A549 (cell line): ENCODE measurements around the gene PSG2. TPM values are rescaled to one million over a fixed set of nuclear protein-coding genes. Genes with fewer than 3 reads are reported as not detected.
"Not testable (repeated sequence)": the region's sequence is repeated elsewhere in the genome, so short reads cannot be mapped to it uniquely, and the experiment has no call there.

Source experiments
- ATAC-seq, 2 experiments: fragments of 200-7000 bp in 1 of 2; fragments of >200 bp in 1 of 2; cut with Nextera tagmentation in 1 of 2; cut with Tn5 transposase in 1 of 2; 3 replicates each; pipeline versions ENCODE4 v1.8.0 to v1.9.1; 2018 to 2020; ENCODE audit warnings: mild to moderate bottlenecking in 1 of 2, moderate library complexity in 1 of 2
- CTCF ChIA-PET: fragments of 300-600 bp; sonication (Branson Sonifier 250); formaldehyde crosslinking; extraction: SDS; loops from one replicate; lab custom pipeline; 2021; ENCODE audit warnings: antibody characterized with exemption, inconsistent platforms; lab: Yijun Ruan, JAX
- POLR2A ChIA-PET: fragments of 350-600 bp; formaldehyde crosslinking; extraction: SDS; loops from one replicate; lab custom pipeline; 2021; ENCODE audit warnings: antibody characterized with exemption, inconsistent platforms; lab: Yijun Ruan, JAX
- DNase-seq, 2 experiments: peaks; one replicate each; pipeline versions ENCODE4 v3.0.0 to v3.0.0-alpha.2; 2011 to 2016; ENCODE audit warnings: low read depth in 1 of 2, low spot score in 1 of 2
- FAIRE-seq: peaks from 2 replicates; lab custom pipeline; 2011; peaks lifted over from hg19 to GRCh38; lab: Jason Lieb, UNC
- H3K27ac ChIP-seq, 2 experiments: fragments of >200 bp; sonication (Bioruptor Twin); formaldehyde crosslinking; 3 replicates each; pipeline ENCODE4 v1.5.1; 2016 to 2017
- H3K4me1 ChIP-seq: fragments of >200 bp; sonication (Bioruptor Twin); formaldehyde crosslinking; 3 replicates; pipeline ENCODE4 v1.6.1; 2016
- H3K4me2 ChIP-seq: fragments of >200 bp; sonication (Bioruptor Twin); formaldehyde crosslinking; 3 replicates; pipeline ENCODE4 v1.6.1; 2016
- H3K4me3 ChIP-seq: fragments of >200 bp; sonication (Bioruptor Twin); formaldehyde crosslinking; 3 replicates; pipeline ENCODE4 v1.5.1; 2016
- H3K9me3 ChIP-seq: fragments of >200 bp; sonication (Bioruptor Twin); formaldehyde crosslinking; 3 replicates; pipeline ENCODE4 v1.6.1; 2016
- BHLHE40 ChIP-seq: IDR thresholded peaks from 2 replicates; pipeline ENCODE4 v1.6.1; 2012; ENCODE audit warnings: low read depth, low read length, inconsistent platforms
- CBX2 ChIP-seq: fragments of 200-600 bp; sonication (generic); IDR thresholded peaks from 2 replicates; pipeline ENCODE4 v1.6.1; 2016; ENCODE audit warnings: low read depth, mild to moderate bottlenecking, borderline replicate concordance
- CEBPB ChIP-seq, 2 experiments: fragments of >200 bp in 1 of 2; sonication (Bioruptor Twin) in 1 of 2; formaldehyde crosslinking in 1 of 2; IDR thresholded peaks; 2 replicates each; pipeline ENCODE4 v1.6.1; 2012 to 2016
- EHF ChIP-seq: fragments of 250-450 bp; sonication (Bioruptor Pico); IDR thresholded peaks from 2 replicates; pipeline ENCODE4 v1.5.0; 2020; ENCODE audit warnings: mild to moderate bottlenecking
- FOXS1 ChIP-seq: fragments of 250-450 bp; sonication (Bioruptor Pico); IDR thresholded peaks from 2 replicates; pipeline ENCODE4 v1.5.0; 2020; ENCODE audit warnings: mild to moderate bottlenecking, moderate library complexity
- HOXB13 ChIP-seq: fragments of 250-450 bp; sonication (Bioruptor Pico); IDR thresholded peaks from 2 replicates; pipeline ENCODE4 v1.5.0; 2020; ENCODE audit warnings: low read depth, mild to moderate bottlenecking, moderate library complexity
- JUN ChIP-seq, 2 experiments: fragments of >200 bp; sonication (Bioruptor Twin); formaldehyde crosslinking; IDR thresholded peaks; 2 replicates in 1 of 2; 3 replicates in 1 of 2; pipeline ENCODE4 v1.6.1; 2016 to 2017
- KDM1A ChIP-seq: fragments of 200-600 bp; sonication (generic); IDR thresholded peaks from 2 replicates; pipeline ENCODE4 v1.6.1; 2016; ENCODE audit warnings: low read depth, mild to moderate bottlenecking
- NFE2L2 ChIP-seq: fragments of 150-350 bp; conservative IDR thresholded peaks from 2 replicates; pipeline ENCODE4 v1.6.1; 2014; ENCODE audit warnings: low read length
- PHF8 ChIP-seq: fragments of 200-600 bp; sonication (generic); IDR thresholded peaks from 2 replicates; pipeline ENCODE4 v1.6.1; 2016; ENCODE audit warnings: low read depth, mild to moderate bottlenecking, antibody characterized with exemption, moderate library complexity, borderline replicate concordance
- RAD21 ChIP-seq, 2 experiments: fragments of >200 bp in 1 of 2; sonication (Bioruptor Twin) in 1 of 2; formaldehyde crosslinking in 1 of 2; IDR thresholded peaks in 1 of 2; conservative IDR thresholded peaks in 1 of 2; 2 replicates in 1 of 2; 3 replicates in 1 of 2; pipeline ENCODE4 v1.6.1; 2012 to 2018; ENCODE audit warnings: inconsistent platforms in 1 of 2
- RFX5 ChIP-seq: fragments of 450-650 bp; IDR thresholded peaks from 2 replicates; pipeline ENCODE4 v1.7.1; 2014; ENCODE audit warnings: antibody characterized with exemption, mild to moderate bottlenecking, moderate library complexity
- RNF2 ChIP-seq: fragments of 200-600 bp; sonication (generic); IDR thresholded peaks from 2 replicates; pipeline ENCODE4 v1.6.1; 2016; ENCODE audit warnings: low read depth, mild to moderate bottlenecking, antibody characterized with exemption, moderate library complexity, borderline replicate concordance
- SMC3 ChIP-seq: fragments of >200 bp; sonication (Bioruptor Twin); formaldehyde crosslinking; IDR thresholded peaks from 3 replicates; pipeline ENCODE4 v1.6.1; 2018; ENCODE audit warnings: inconsistent platforms
- ZFP36 ChIP-seq: fragments of 450-650 bp; IDR thresholded peaks from 2 replicates; pipeline ENCODE4 v1.6.1; 2014; ENCODE audit warnings: borderline replicate concordance; ENCODE audit not compliant: partially characterized antibody
- WGBS: methylation state at CpG from one replicate; pipeline ENCODE4 v1.1.6; 2017; ENCODE audit errors: missing lambda C conversion rate; 5-methylcytosine and 5-hydroxymethylcytosine counted together
- polyA plus RNA-seq, 4 experiments: library from polyadenylated mRNA; depleted of rRNA in 3 of 4; stranded (reverse); fragments of >200 nt; fragmentation: RNase III in 1 of 4; extraction: RNeasy Plus Mini Kit Qiagen cat#74134 plus additional on column Dnase treatment in 1 of 4; gene quantifications; 2 replicates in 3 of 4; 3 replicates in 1 of 4; pipeline ENCODE4 v1.2.3, GENCODE V29; 2011 to 2017
- TF ChIP-seq, protein P1 (sequence below): fragments of 200-600 bp; sonication (generic); IDR thresholded peaks from 2 replicates; pipeline ENCODE4 v1.6.1; 2016; ENCODE audit warnings: antibody characterized with exemption, mild to moderate bottlenecking, moderate library complexity
- TF ChIP-seq, protein P2 (sequence below): fragments of 150-350 bp; IDR thresholded peaks from 2 replicates; pipeline ENCODE4 v1.6.1; 2014; ENCODE audit warnings: low read depth, mild to moderate bottlenecking, low read length
- TF ChIP-seq, protein P3 (sequence below): IDR thresholded peaks from 2 replicates; pipeline ENCODE4 v1.6.1; 2012
- TF ChIP-seq, protein P4 (sequence below): fragments of >200 bp; sonication (Bioruptor Twin); formaldehyde crosslinking; IDR thresholded peaks from 3 replicates; pipeline ENCODE4 v1.5.1; 2016

PSG2 gene
- polyA plus RNA-seq, 2 of the 4 experiments (the other 2 are of a cell fraction) = not detected

DNA sequence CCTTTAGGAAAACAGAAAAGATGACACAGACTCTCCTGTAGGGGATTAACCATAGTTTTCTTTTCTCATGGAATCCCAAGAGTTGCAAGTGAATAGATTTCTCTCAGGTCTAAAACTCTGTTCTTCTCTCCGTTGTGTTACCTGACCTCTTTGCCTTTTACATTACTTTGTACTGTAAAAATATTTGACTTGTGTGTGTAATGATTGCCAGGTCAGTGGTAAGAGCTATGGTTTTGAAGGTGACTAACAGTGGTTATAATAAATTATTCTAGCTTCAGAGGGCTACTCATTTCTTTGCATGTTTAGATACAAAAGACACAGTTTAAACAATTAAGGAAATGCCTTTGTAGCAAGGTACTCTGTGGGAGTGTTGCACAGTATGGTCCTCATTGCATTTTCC lies 23.0 kb upstream of the PSG2 start:
- no peak overlapping the region for H3K27ac ChIP-seq
- no peak overlapping the region for H3K4me2 ChIP-seq
- ChIA-PET POLR2A (no interaction called here), CTCF (interaction anchor here (0.9 to 1.8 kb wide), 5 partner anchors 56 to 415 kb away, joined by 3 to 7 read pairs (median 3); no protein-coding TSS in a partner anchor)
- ATAC-seq (no peak), FAIRE-seq (no peak), DNase-seq (no peak)
- 26% methylated on average over 1 of the region's 1 CpG for WGBS
- H3K4me3 ChIP-seq = no peak overlapping the region
- no peaks in the 10 kb centered on the region for H3K4me1 ChIP-seq
- H3K9me3 ChIP-seq = peaks cover 35% of the 10 kb centered on the region
- TF ChIP-seq, protein P1, sequence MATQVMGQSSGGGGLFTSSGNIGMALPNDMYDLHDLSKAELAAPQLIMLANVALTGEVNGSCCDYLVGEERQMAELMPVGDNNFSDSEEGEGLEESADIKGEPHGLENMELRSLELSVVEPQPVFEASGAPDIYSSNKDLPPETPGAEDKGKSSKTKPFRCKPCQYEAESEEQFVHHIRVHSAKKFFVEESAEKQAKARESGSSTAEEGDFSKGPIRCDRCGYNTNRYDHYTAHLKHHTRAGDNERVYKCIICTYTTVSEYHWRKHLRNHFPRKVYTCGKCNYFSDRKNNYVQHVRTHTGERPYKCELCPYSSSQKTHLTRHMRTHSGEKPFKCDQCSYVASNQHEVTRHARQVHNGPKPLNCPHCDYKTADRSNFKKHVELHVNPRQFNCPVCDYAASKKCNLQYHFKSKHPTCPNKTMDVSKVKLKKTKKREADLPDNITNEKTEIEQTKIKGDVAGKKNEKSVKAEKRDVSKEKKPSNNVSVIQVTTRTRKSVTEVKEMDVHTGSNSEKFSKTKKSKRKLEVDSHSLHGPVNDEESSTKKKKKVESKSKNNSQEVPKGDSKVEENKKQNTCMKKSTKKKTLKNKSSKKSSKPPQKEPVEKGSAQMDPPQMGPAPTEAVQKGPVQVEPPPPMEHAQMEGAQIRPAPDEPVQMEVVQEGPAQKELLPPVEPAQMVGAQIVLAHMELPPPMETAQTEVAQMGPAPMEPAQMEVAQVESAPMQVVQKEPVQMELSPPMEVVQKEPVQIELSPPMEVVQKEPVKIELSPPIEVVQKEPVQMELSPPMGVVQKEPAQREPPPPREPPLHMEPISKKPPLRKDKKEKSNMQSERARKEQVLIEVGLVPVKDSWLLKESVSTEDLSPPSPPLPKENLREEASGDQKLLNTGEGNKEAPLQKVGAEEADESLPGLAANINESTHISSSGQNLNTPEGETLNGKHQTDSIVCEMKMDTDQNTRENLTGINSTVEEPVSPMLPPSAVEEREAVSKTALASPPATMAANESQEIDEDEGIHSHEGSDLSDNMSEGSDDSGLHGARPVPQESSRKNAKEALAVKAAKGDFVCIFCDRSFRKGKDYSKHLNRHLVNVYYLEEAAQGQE = no peak
- TF ChIP-seq CEBPB (IDR thresholded peaks at IDR 0.05) = no peak
- no peak for TF ChIP-seq CBX2
- TF ChIP-seq RFX5 = no peak
- TF ChIP-seq BHLHE40 = no peak
- TF ChIP-seq, protein P2, sequence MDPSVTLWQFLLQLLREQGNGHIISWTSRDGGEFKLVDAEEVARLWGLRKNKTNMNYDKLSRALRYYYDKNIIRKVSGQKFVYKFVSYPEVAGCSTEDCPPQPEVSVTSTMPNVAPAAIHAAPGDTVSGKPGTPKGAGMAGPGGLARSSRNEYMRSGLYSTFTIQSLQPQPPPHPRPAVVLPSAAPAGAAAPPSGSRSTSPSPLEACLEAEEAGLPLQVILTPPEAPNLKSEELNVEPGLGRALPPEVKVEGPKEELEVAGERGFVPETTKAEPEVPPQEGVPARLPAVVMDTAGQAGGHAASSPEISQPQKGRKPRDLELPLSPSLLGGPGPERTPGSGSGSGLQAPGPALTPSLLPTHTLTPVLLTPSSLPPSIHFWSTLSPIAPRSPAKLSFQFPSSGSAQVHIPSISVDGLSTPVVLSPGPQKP = no peak
- no peak for TF ChIP-seq HOXB13 (CRISPR knock-in tag)
- no peak for TF ChIP-seq JUN (IDR thresholded peaks at IDR 0.05)
- TF ChIP-seq PHF8 = no peak
- TF ChIP-seq KDM1A = no peak
- no peak for TF ChIP-seq RNF2
- TF ChIP-seq ZFP36 = no peak
- no peak for TF ChIP-seq EHF (CRISPR knock-in tag)
- no peak for TF ChIP-seq NFE2L2
- TF ChIP-seq FOXS1 (CRISPR knock-in tag) = no peak

- H3K27ac ChIP-seq, H3K4me3 ChIP-seq, H3K4me1 ChIP-seq, POLR2A ChIA-PET, H3K4me2 ChIP-seq: not testable (repeated sequence)
- CTCF ChIA-PET = interaction anchor here (0.6 to 2.3 kb wide), 19 partner anchors 12 to 491 kb away, joined by 3 to 9 read pairs (median 3); partner anchors contain the start of gene IRGQ
- DNase-seq = peak in 1 of 2 experiments; percentile 77
- peak; percentile 93 for FAIRE-seq
- peak; percentile 39 to 67; a peak in 4 of 6 replicates for ATAC-seq
- peaks cover 35% of the 10 kb centered on the region for H3K9me3 ChIP-seq
- TF ChIP-seq RAD21 (conservative IDR thresholded peaks at IDR 0.05 in 1 of 2, IDR thresholded peaks at IDR 0.05 in 1 of 2) (peak; percentile 85 to 95), SMC3 (peak; percentile 82)
- TF ChIP-seq, protein P3, sequence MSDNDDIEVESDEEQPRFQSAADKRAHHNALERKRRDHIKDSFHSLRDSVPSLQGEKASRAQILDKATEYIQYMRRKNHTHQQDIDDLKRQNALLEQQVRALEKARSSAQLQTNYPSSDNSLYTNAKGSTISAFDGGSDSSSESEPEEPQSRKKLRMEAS = 0 out of 2 replicates have a peak, but pooled peaks have one; percentile 25
- TF ChIP-seq, protein P4, sequence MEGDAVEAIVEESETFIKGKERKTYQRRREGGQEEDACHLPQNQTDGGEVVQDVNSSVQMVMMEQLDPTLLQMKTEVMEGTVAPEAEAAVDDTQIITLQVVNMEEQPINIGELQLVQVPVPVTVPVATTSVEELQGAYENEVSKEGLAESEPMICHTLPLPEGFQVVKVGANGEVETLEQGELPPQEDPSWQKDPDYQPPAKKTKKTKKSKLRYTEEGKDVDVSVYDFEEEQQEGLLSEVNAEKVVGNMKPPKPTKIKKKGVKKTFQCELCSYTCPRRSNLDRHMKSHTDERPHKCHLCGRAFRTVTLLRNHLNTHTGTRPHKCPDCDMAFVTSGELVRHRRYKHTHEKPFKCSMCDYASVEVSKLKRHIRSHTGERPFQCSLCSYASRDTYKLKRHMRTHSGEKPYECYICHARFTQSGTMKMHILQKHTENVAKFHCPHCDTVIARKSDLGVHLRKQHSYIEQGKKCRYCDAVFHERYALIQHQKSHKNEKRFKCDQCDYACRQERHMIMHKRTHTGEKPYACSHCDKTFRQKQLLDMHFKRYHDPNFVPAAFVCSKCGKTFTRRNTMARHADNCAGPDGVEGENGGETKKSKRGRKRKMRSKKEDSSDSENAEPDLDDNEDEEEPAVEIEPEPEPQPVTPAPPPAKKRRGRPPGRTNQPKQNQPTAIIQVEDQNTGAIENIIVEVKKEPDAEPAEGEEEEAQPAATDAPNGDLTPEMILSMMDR = peak; percentile 62
- 20% methylated on average over 2 of the region's 2 CpGs for WGBS
Observed at GRCh38 chr19:43104215-43104850, 21.8 kb upstream of the PSG2 start.
